HG03097 (cell line): ENCODE results near the gene RGS6.

Experiments used
- ATAC-seq: cut with Tn5 transposase; IDR thresholded peaks from one replicate; pipeline ENCODE4 v1.9.1; 2021; ENCODE audit not compliant: unreplicated experiment, low FRiP score

The RGS6 gene

GRCh38 chr14:72217135-72217534, 284.9 kb downstream of the RGS6 start:
- no peak for ATAC-seq

- no peak for ATAC-seq
Measured at GRCh38 chr14:72222046-72222445, 289.8 kb downstream of the RGS6 start.

GRCh38 chr14:72236629-72237028, 304.4 kb downstream of the RGS6 start:
- ATAC-seq: no peak

GRCh38 chr14:72237722-72238666, 305.8 kb downstream of the RGS6 start:
- no peak for ATAC-seq

GRCh38 chr14:72243309-72244293, 311.4 kb downstream of the RGS6 start:
- ATAC-seq: no peak

- no peak for ATAC-seq
Measured at GRCh38 chr14:72247896-72248465, 315.8 kb downstream of the RGS6 start.

- ATAC-seq: no peak
Measured at GRCh38 chr14:72253503-72253902, 321.3 kb downstream of the RGS6 start.

GRCh38 chr14:72254202-72254936, 322.1 kb downstream of the RGS6 start:
- no peak for ATAC-seq

GRCh38 chr14:72254937-72255472, 322.8 kb downstream of the RGS6 start:
- no peak for ATAC-seq

GRCh38 chr14:72256055-72256454, 323.8 kb downstream of the RGS6 start:
- no peak for ATAC-seq

GRCh38 chr14:72261068-72261467, 328.8 kb downstream of the RGS6 start:
- no peak for ATAC-seq

GRCh38 chr14:72262771-72263170, 330.5 kb downstream of the RGS6 start:
- no peak for ATAC-seq

- no peak for ATAC-seq
Measured at GRCh38 chr14:72264716-72265115, 332.5 kb downstream of the RGS6 start.

GRCh38 chr14:72270147-72270727, 338.0 kb downstream of the RGS6 start:
- ATAC-seq: no peak

GRCh38 chr14:72270749-72271148, 338.5 kb downstream of the RGS6 start:
- ATAC-seq: no peak

GRCh38 chr14:72275242-72275641, 343.0 kb downstream of the RGS6 start:
- ATAC-seq: no peak

- ATAC-seq: no peak
Measured at GRCh38 chr14:72278316-72278715, 346.1 kb downstream of the RGS6 start.

- ATAC-seq: no peak
Measured at GRCh38 chr14:72284176-72284575, 351.9 kb downstream of the RGS6 start.

- ATAC-seq: no peak
Measured at GRCh38 chr14:72290241-72290640, 358.0 kb downstream of the RGS6 start.
